ENCODE results near the gene KCNJ10. TPM values are rescaled to one million over a fixed set of nuclear protein-coding genes. Genes with fewer than 3 reads are reported as not detected.
"Not testable (repeated sequence)": the region's sequence is repeated elsewhere in the genome, so short reads cannot be mapped to it uniquely, and the experiment has no call there.

Gene KCNJ10
- not detected for total RNA-seq

- CTCF ChIA-PET = interaction anchor here (1.2 to 40.9 kb wide), 4 partner anchors 10 to 124 kb away, joined by 3 to 633 read pairs (median 318); partner anchors contain the start of genes KCNJ10 and KCNJ9
- Mint-ChIP-seq H3K4me1 (peaks cover 15% of the 10 kb centered on the region), H3K27me3 (peaks cover 50% of the 10 kb centered on the region)
Measured at GRCh38 chr1:160069460-160070231, at the start of gene KCNJ10. Gene KCNJ10, minus strand, starts transcription at chr1:160070160. Its CDS starts 27,628 bp downstream, at chr1:160042532.

GRCh38 chr1:160118928-160119327 is 49.0 kb upstream of the KCNJ10 start:
- CTCF ChIA-PET = interaction anchor here (1.6 kb wide), 1 partner anchor 29 kb away, joined by 3 read pairs; no protein-coding TSS in a partner anchor
- H3K36me3 Mint-ChIP-seq = no peaks in the 10 kb centered on the region

More at GRCh38 chr1:160069460-160070231, at the start of gene KCNJ10:
- no peak within 1 kb of the TSS for H3K27ac Mint-ChIP-seq
- no peak for DNase-seq
- H3K9me3 Mint-ChIP-seq (ENCODE audit: low read depth) = no peaks in the 10 kb centered on the region
- ATAC-seq = no peak
- H3K4me3 Mint-ChIP-seq = peak within 1 kb of the TSS; percentile 75
- no peaks in the 10 kb centered on the region for H3K36me3 Mint-ChIP-seq

GRCh38 chr1:160117709-160118183 is 47.8 kb upstream of the KCNJ10 start:
- Mint-ChIP-seq H3K9me3 (ENCODE audit: low read depth) (no peaks in the 10 kb centered on the region), H3K27ac (no peak overlapping the region), H3K36me3 (no peaks in the 10 kb centered on the region), H3K27me3 (peaks cover 21% of the 10 kb centered on the region), H3K4me3 (no peak overlapping the region), H3K4me1 (no peaks in the 10 kb centered on the region)
- no peak for ATAC-seq
- DNase-seq = no peak
- CTCF ChIA-PET = interaction anchor here (0.9 to 1.6 kb wide), 5 partner anchors 10 to 173 kb away, joined by 3 to 6 read pairs (median 3); no protein-coding TSS in a partner anchor

More at GRCh38 chr1:160118928-160119327, 49.0 kb upstream of the KCNJ10 start:
- H3K27me3 Mint-ChIP-seq = peaks cover 21% of the 10 kb centered on the region
- H3K9me3 Mint-ChIP-seq (ENCODE audit: low read depth) = no peaks in the 10 kb centered on the region
- DNase-seq = no peak
- no peak for ATAC-seq
- no peaks in the 10 kb centered on the region for H3K4me1 Mint-ChIP-seq
- no peak overlapping the region for H3K4me3 Mint-ChIP-seq
- H3K27ac Mint-ChIP-seq = no peak overlapping the region

GRCh38 chr1:160117300-160117699 is 47.3 kb upstream of the KCNJ10 start:
- no peak for ATAC-seq
- Mint-ChIP-seq H3K36me3 (no peaks in the 10 kb centered on the region), H3K9me3 (ENCODE audit: low read depth) (no peaks in the 10 kb centered on the region), H3K4me3 (no peak overlapping the region), H3K27me3 (peaks cover 21% of the 10 kb centered on the region), H3K4me1 (no peaks in the 10 kb centered on the region), H3K27ac (no peak overlapping the region)
- CTCF ChIA-PET = interaction anchor here (1.1 to 1.6 kb wide), 3 partner anchors 9 to 174 kb away, joined by 3 to 6 read pairs (median 3); no protein-coding TSS in a partner anchor
- no peak for DNase-seq

- no peak for ATAC-seq
Measured at GRCh38 chr1:160116283-160117147, 46.6 kb upstream of the KCNJ10 start.

GRCh38 chr1:160115545-160116282 is 45.8 kb upstream of the KCNJ10 start, which contains the start of gene ATP1A2:
Gene ATP1A2, plus strand, starts transcription at chr1:160115759. Its CDS starts 103 bp downstream, at chr1:160115862.
- ATAC-seq = no peak
- H3K36me3 Mint-ChIP-seq = no peaks in the 10 kb centered on the region
- no peak within 1 kb of the TSS for H3K4me3 Mint-ChIP-seq
- peaks cover 18% of the 10 kb centered on the region for H3K27me3 Mint-ChIP-seq
- H3K9me3 Mint-ChIP-seq (ENCODE audit: low read depth) = no peaks in the 10 kb centered on the region
- no peaks in the 10 kb centered on the region for H3K4me1 Mint-ChIP-seq
- H3K27ac Mint-ChIP-seq = no peak within 1 kb of the TSS
- CTCF ChIA-PET = interaction anchor here (0.6 kb wide), 1 partner anchor 220 kb away, joined by 3 read pairs; no protein-coding TSS in a partner anchor
- DNase-seq = no peak

More at GRCh38 chr1:160116283-160117147, 46.6 kb upstream of the KCNJ10 start:
- H3K4me3 Mint-ChIP-seq = no peak overlapping the region
- no peaks in the 10 kb centered on the region for H3K4me1 Mint-ChIP-seq
- H3K9me3 Mint-ChIP-seq (ENCODE audit: low read depth) = no peaks in the 10 kb centered on the region
- no peaks in the 10 kb centered on the region for H3K36me3 Mint-ChIP-seq
- peaks cover 21% of the 10 kb centered on the region for H3K27me3 Mint-ChIP-seq
- CTCF ChIA-PET = interaction anchor here (0.6 to 1.6 kb wide), 4 partner anchors 9 to 219 kb away, joined by 3 to 6 read pairs (median 3); no protein-coding TSS in a partner anchor
- no peak overlapping the region for H3K27ac Mint-ChIP-seq
- no peak for DNase-seq

- Mint-ChIP-seq H3K36me3 (no peaks in the 10 kb centered on the region), H3K27me3 (peaks cover 18% of the 10 kb centered on the region), H3K4me3 (no peak overlapping the region), H3K27ac (no peak overlapping the region), H3K9me3 (ENCODE audit: low read depth) (no peaks in the 10 kb centered on the region), H3K4me1 (no peaks in the 10 kb centered on the region)
- DNase-seq (no peak), ATAC-seq (no peak)
- CTCF ChIA-PET = no interaction called here
Measured at GRCh38 chr1:160114085-160114484, 44.1 kb upstream of the KCNJ10 start.

- Mint-ChIP-seq H3K27me3 (peaks cover 18% of the 10 kb centered on the region), H3K9me3 (ENCODE audit: low read depth) (no peaks in the 10 kb centered on the region), H3K36me3 (no peaks in the 10 kb centered on the region), H3K27ac (no peak overlapping the region), H3K4me1 (peaks cover 3% of the 10 kb centered on the region), H3K4me3 (no peak overlapping the region)
- DNase-seq (no peak), ATAC-seq (no peak)
- CTCF ChIA-PET = no interaction called here
Measured at GRCh38 chr1:160113407-160113806, 43.4 kb upstream of the KCNJ10 start.

GRCh38 chr1:160112357-160112756 is 42.4 kb upstream of the KCNJ10 start:
- Mint-ChIP-seq H3K4me1 (peaks cover 3% of the 10 kb centered on the region), H3K27me3 (peaks cover 12% of the 10 kb centered on the region), H3K9me3 (ENCODE audit: low read depth) (no peaks in the 10 kb centered on the region), H3K27ac (no peak overlapping the region), H3K36me3 (no peaks in the 10 kb centered on the region), H3K4me3 (no peak overlapping the region)
- no peak for DNase-seq
- no peak for ATAC-seq
- CTCF ChIA-PET = interaction anchor here (1.0 to 1.3 kb wide), 2 partner anchors 11 to 179 kb away, joined by 3 read pairs; no protein-coding TSS in a partner anchor

GRCh38 chr1:160111462-160111861 is 41.5 kb upstream of the KCNJ10 start:
- CTCF ChIA-PET; DNase-seq; ATAC-seq; H3K9me3 Mint-ChIP-seq (ENCODE audit: low read depth); H3K4me1 Mint-ChIP-seq; H3K27me3 Mint-ChIP-seq; H3K4me3 Mint-ChIP-seq; H3K27ac Mint-ChIP-seq; H3K36me3 Mint-ChIP-seq: not testable (repeated sequence)

GRCh38 chr1:160109686-160110085 is 39.7 kb upstream of the KCNJ10 start:
- H3K27ac Mint-ChIP-seq = no peak overlapping the region
- peaks cover 2% of the 10 kb centered on the region for H3K27me3 Mint-ChIP-seq
- CTCF ChIA-PET = interaction anchor here (1.2 to 2.2 kb wide), 3 partner anchors 8 to 182 kb away, joined by 3 to 11 read pairs (median 6); no protein-coding TSS in a partner anchor
- no peak overlapping the region for H3K4me3 Mint-ChIP-seq
- H3K36me3 Mint-ChIP-seq = no peaks in the 10 kb centered on the region
- DNase-seq (no peak), ATAC-seq (no peak)
- peaks cover 3% of the 10 kb centered on the region for H3K4me1 Mint-ChIP-seq
- H3K9me3 Mint-ChIP-seq (ENCODE audit: low read depth) = no peaks in the 10 kb centered on the region

- H3K27me3 Mint-ChIP-seq = no peaks in the 10 kb centered on the region
- no peak overlapping the region for H3K4me3 Mint-ChIP-seq
- CTCF ChIA-PET = interaction anchor here (1.0 to 2.2 kb wide), 9 partner anchors 8 to 183 kb away, joined by 3 to 11 read pairs (median 6); partner anchors contain the start of gene IGSF8
- no peaks in the 10 kb centered on the region for H3K9me3 Mint-ChIP-seq (ENCODE audit: low read depth)
- no peaks in the 10 kb centered on the region for H3K36me3 Mint-ChIP-seq
- H3K27ac Mint-ChIP-seq = peak overlapping the region; percentile 20
- H3K4me1 Mint-ChIP-seq = peaks cover 3% of the 10 kb centered on the region
- ATAC-seq (peak; percentile 42), DNase-seq (peak; percentile 63)
Measured at GRCh38 chr1:160108888-160109662, 39.1 kb upstream of the KCNJ10 start.

Measured in activated CD8-positive, alpha-beta memory T cell treated with anti-CD3 and anti-CD28 coated beads, Interleukin-2, amount 10 ng/mL, durations not matched to agents 7 days and 5 days (primary cell).